Measurements from ENCODE around the gene CLDN24.

CLDN24 gene

GRCh38 chr4:183276106-183276505 is 46.1 kb downstream of the CLDN24 start:
- DNase-seq, result no peak
- in situ Hi-C loops (cut with HindIII; ENCODE audit: low pct_ligation_motif_present, low sequenced_read_pairs), result no loop called here
- H3K36me3 ChIP-seq (replicated peaks), result peaks cover 19% of the 10 kb centered on the region
- H3K27me3 ChIP-seq (replicated peaks), result no peaks in the 10 kb centered on the region
- H3K4me3 ChIP-seq (ENCODE audit: low read depth, low read length), result no peak overlapping the region
- no peak for TF ChIP-seq CTCF (IDR thresholded peaks at IDR 0.05; ENCODE audit: low read depth, low read length, missing control alignments)
- no peak overlapping the region for H3K27ac ChIP-seq

- Histone ChIP-seq H3K27me3 (replicated peaks) (no peaks in the 10 kb centered on the region), H3K36me3 (replicated peaks) (peaks cover 28% of the 10 kb centered on the region), H3K27ac (no peak overlapping the region), H3K4me3 (ENCODE audit: low read depth, low read length) (no peak overlapping the region)
- TF ChIP-seq CTCF (IDR thresholded peaks at IDR 0.05; ENCODE audit: low read depth, low read length, missing control alignments), result no peak
- in situ Hi-C loops (cut with HindIII; ENCODE audit: low pct_ligation_motif_present, low sequenced_read_pairs), result loop anchor here (25.0 kb wide), 2 partner anchors 210 to 335 kb away; no protein-coding TSS in a partner anchor
- DNase-seq, result no peak
These were observed 49.8 kb downstream of the CLDN24 start for GRCh38 chr4:183272384-183272783.
